Tibial nerve (tissue), 4 donors: ENCODE data around the gene RIPOR3. TPM values are rescaled to one million over a fixed set of nuclear protein-coding genes. Genes with fewer than 3 reads are reported as not detected.
"Not testable (repeated sequence)": the region's sequence is repeated elsewhere in the genome, so short reads cannot be mapped to it uniquely, and the experiment has no call there.

Experiments used
- DNase-seq, 2 donors: peaks; one replicate each; pipeline ENCODE4 v3.0.0-alpha.2; 2019; ENCODE audit warnings: low spot score in 2 of 2
- H3K27ac ChIP-seq, 4 donors: fragments of 200-600 bp; sonication (generic) in 3 of 4; one replicate each; pipeline ENCODE4 v1.5.1; 2017 to 2019; ENCODE audit warnings: mild to moderate bottlenecking in 1 of 4
- H3K27me3 ChIP-seq, 2 donors: fragments of 200-600 bp; sonication (generic) in 1 of 2; one replicate each; pipeline versions ENCODE4 v1.5.1 to v1.6.0; 2017 to 2019
- H3K36me3 ChIP-seq, 3 donors: fragments of 200-600 bp; sonication (generic); one replicate each; pipeline ENCODE4 v1.5.1; 2018 to 2019
- H3K4me1 ChIP-seq, 4 donors: fragments of 200-600 bp; sonication (generic) in 3 of 4; one replicate each; pipeline ENCODE4 v1.5.1; 2017 to 2019
- H3K4me3 ChIP-seq, 4 donors: fragments of 200-600 bp; sonication (generic) in 3 of 4; one replicate each; pipeline ENCODE4 v1.5.1; 2017 to 2019; ENCODE audit warnings: mild to moderate bottlenecking in 1 of 4, moderate library complexity in 1 of 4
- H3K9me3 ChIP-seq, 4 donors: fragments of 200-600 bp; sonication (generic) in 3 of 4; one replicate each; pipeline ENCODE4 v1.5.1; 2017 to 2019
- CTCF ChIP-seq, 5 experiments: fragments of 200-600 bp in 3 of 5; fragments of 450-650 bp in 2 of 5; sonication (generic) in 3 of 5; IDR thresholded peaks; one replicate each; pipeline ENCODE4 v1.5.1; 2016 to 2019; ENCODE audit warnings: antibody characterized with exemption in 5 of 5, mild to moderate bottlenecking in 3 of 5, moderate library complexity in 2 of 5
- EP300 ChIP-seq, 2 donors: sonication (generic); formaldehyde crosslinking; IDR thresholded peaks; one replicate each; pipeline ENCODE4 v1.6.1; 2017; ENCODE audit warnings: antibody characterized with exemption in 2 of 2, mild to moderate bottlenecking in 1 of 2
- POLR2A ChIP-seq, 2 donors: fragments of 450-650 bp; IDR thresholded peaks; one replicate each; pipeline ENCODE4 v1.6.1; 2017; ENCODE audit warnings: antibody characterized with exemption in 2 of 2, mild to moderate bottlenecking in 2 of 2, moderate library complexity in 2 of 2
- WGBS, 2 donors: methylation state at CpG; one replicate each; pipeline ENCODE4 v1.1.5; 2018; 5-methylcytosine and 5-hydroxymethylcytosine counted together
- total RNA-seq, 4 donors: library from RNA; depleted of rRNA; stranded (reverse); fragments of >200 nt; gene quantifications; one replicate each; pipeline ENCODE4 v1.1.0, GENCODE V29; 2016

RIPOR3 gene
- total RNA-seq, 4 donors from 2014 or later = 24.5 to 73.0 (median 35.5) TPM

GRCh38 chr20:50709636-50709973 is 18.3 kb upstream of the RIPOR3 start:
- Histone ChIP-seq H3K27me3 (no peaks in the 10 kb centered on the region), H3K27ac (no peak overlapping the region), H3K36me3 (no peaks in the 10 kb centered on the region), H3K4me3 (no peak overlapping the region), H3K9me3 (no peaks in the 10 kb centered on the region), H3K4me1 (peaks cover 0 to 5% (median 2%) of the 10 kb centered on the region in 4 donors)
- no peak for DNase-seq
- 55 to 78% methylated on average over 5 of the region's 5 CpGs for WGBS, 2 donors
- TF ChIP-seq EP300 (IDR thresholded peaks at IDR 0.05) (no peak), CTCF (IDR thresholded peaks at IDR 0.05) (no peak), POLR2A (IDR thresholded peaks at IDR 0.05) (no peak)

GRCh38 chr20:50708845-50709635 is 17.7 kb upstream of the RIPOR3 start:
- DNase-seq = no peak
- H3K4me1 ChIP-seq = peaks cover 0 to 5% (median 2%) of the 10 kb centered on the region in 4 donors
- TF ChIP-seq CTCF (IDR thresholded peaks at IDR 0.05) (no peak), EP300 (IDR thresholded peaks at IDR 0.05) (no peak), POLR2A (IDR thresholded peaks at IDR 0.05) (no peak)
- WGBS, 2 donors = 72 to 74% methylated on average over 8 of the region's 8 CpGs
- H3K4me3 ChIP-seq = no peak overlapping the region
- no peaks in the 10 kb centered on the region for H3K27me3 ChIP-seq
- no peaks in the 10 kb centered on the region for H3K36me3 ChIP-seq
- no peaks in the 10 kb centered on the region for H3K9me3 ChIP-seq
- H3K27ac ChIP-seq = no peak overlapping the region

- TF ChIP-seq CTCF (IDR thresholded peaks at IDR 0.05) (no peak), POLR2A (IDR thresholded peaks at IDR 0.05) (no peak), EP300 (IDR thresholded peaks at IDR 0.05) (no peak)
These were observed 13.6 kb upstream of the RIPOR3 start for GRCh38 chr20:50704971-50705370.

GRCh38 chr20:50704514-50704913 is 13.2 kb upstream of the RIPOR3 start:
- no peaks in the 10 kb centered on the region for H3K27me3 ChIP-seq
- no peaks in the 10 kb centered on the region for H3K36me3 ChIP-seq
- no peak overlapping the region for H3K27ac ChIP-seq
- TF ChIP-seq POLR2A (IDR thresholded peaks at IDR 0.05) (no peak), EP300 (IDR thresholded peaks at IDR 0.05) (no peak), CTCF (IDR thresholded peaks at IDR 0.05) (no peak)
- 70 to 77% methylated on average over 4 of the region's 4 CpGs for WGBS, 2 donors
- no peak overlapping the region for H3K4me3 ChIP-seq
- H3K9me3 ChIP-seq = no peaks in the 10 kb centered on the region
- no peak for DNase-seq
- H3K4me1 ChIP-seq = no peaks in the 10 kb centered on the region

More at GRCh38 chr20:50704971-50705370, 13.6 kb upstream of the RIPOR3 start:
- no peaks in the 10 kb centered on the region for H3K9me3 ChIP-seq
- H3K4me1 ChIP-seq = no peaks in the 10 kb centered on the region
- no peak overlapping the region for H3K4me3 ChIP-seq
- H3K36me3 ChIP-seq = no peaks in the 10 kb centered on the region
- H3K27me3 ChIP-seq = no peaks in the 10 kb centered on the region
- H3K27ac ChIP-seq = no peak overlapping the region
- 95 to 96% methylated on average over 1 of the region's 1 CpG for WGBS, 2 donors
- no peak for DNase-seq

GRCh38 chr20:50703651-50704438 is 12.5 kb upstream of the RIPOR3 start:
- whole genome bisulfite sequencing, 2 donors = 91 to 99% methylated on average over 8 to 9 of the region's 9 CpGs
- H3K9me3 ChIP-seq, H3K27me3 ChIP-seq, DNase-seq, H3K4me3 ChIP-seq, H3K36me3 ChIP-seq, H3K27ac ChIP-seq, H3K4me1 ChIP-seq: not testable (repeated sequence)
